Prostate gland (tissue), 2 donors: Measurements from ENCODE around the gene LYVE1.

ENCODE experiments used
- CTCF ChIP-seq, 4 experiments: fragments of 200-600 bp in 2 of 4; fragments of 450-650 bp in 2 of 4; sonication (generic) in 2 of 4; IDR thresholded peaks; 1 replicate in 3 of 4; 2 replicates in 1 of 4; pipeline ENCODE4 v1.5.1; 2016 to 2019; ENCODE audit warnings: antibody characterized with exemption in 4 of 4, mild to moderate bottlenecking in 2 of 4, moderate library complexity in 2 of 4
- POLR2A ChIP-seq: fragments of 450-650 bp; IDR thresholded peaks from one replicate; pipeline ENCODE4 v1.6.1; 2016; ENCODE audit warnings: antibody characterized with exemption, mild to moderate bottlenecking
- POLR2AphosphoS5 ChIP-seq: sonication (generic); formaldehyde crosslinking; IDR thresholded peaks from one replicate; pipeline ENCODE4 v1.6.1; 2017; ENCODE audit warnings: antibody characterized with exemption

GRCh38 chr11:10526974-10527918 is 41.2 kb downstream of the LYVE1 start:
- TF ChIP-seq CTCF (IDR thresholded peaks at IDR 0.05): no peak
- TF ChIP-seq POLR2A: no peak
- peak; percentile 82 for TF ChIP-seq POLR2AphosphoS5
